Anterior cingulate cortex (tissue), 58 donors: ENCODE data around the gene OR10AG1.

Experiments
- DNase-seq, 58 donors: peaks; one replicate each; lab custom pipeline; 2025; lab: John Stamatoyannopoulos, UW

Gene OR10AG1

GRCh38 chr11:55969845-55970244 lies at the start of gene OR10AG1:
Gene OR10AG1 (minus strand): TSS chr11:55969945. CDS start chr11:55969907, 38 bp downstream.
- no peak for DNase-seq

- no peak for DNase-seq
Measured at GRCh38 chr11:56013805-56014204, 44.1 kb upstream of the OR10AG1 start.

DNA sequence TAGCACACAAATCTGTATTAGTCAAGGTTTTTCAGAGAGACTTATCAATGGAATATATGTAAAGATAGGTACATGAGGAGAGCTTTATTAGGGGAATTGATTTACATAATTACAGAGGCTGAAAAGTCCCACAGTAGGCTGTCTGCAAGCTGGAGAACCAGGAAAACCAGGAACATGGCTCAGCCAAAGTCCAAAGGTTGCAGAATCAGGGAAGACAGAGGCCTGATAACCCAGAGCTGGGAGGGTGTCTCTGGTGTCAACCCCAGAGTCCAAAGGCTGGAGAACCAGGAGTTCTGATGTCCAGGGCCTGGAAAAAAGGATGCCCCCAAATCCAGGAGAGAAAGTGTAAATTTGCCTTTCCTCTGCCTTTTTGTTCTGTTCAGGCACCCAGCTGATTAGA lies 41.0 kb upstream of the OR10AG1 start:
- DNase-seq = no peak

- DNase-seq = no peak
Measured at GRCh38 chr11:55994525-55994924, 24.8 kb upstream of the OR10AG1 start, which contains the start of gene OR5F1. Gene OR5F1 (minus strand): TSS chr11:55994625. CDS start chr11:55994625, 0 bp downstream.

DNA sequence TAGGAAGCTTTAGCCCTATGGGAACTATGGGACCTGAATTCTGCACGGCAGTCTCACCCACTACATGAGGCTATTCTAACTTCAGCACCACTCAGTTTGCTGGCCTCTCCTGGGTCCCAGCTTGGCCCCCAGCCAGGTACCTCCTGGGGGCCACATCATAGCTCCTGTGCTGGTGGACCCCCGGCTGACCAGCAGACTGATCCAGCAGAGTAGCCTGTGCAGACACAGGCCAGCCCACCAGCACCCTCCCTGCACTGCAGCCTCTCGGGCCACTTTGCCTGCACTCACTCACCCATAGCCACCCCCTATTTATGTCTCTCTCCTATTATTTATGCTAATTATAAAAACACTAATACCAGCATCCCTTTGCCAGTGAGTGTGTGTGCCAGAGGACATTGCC lies 1.2 kb upstream of the OR10AG1 start:
- DNase-seq = no peak

GRCh38 chr11:55967914-55968313 lies 1.8 kb downstream of the OR10AG1 start:
- no peak for DNase-seq

DNA sequence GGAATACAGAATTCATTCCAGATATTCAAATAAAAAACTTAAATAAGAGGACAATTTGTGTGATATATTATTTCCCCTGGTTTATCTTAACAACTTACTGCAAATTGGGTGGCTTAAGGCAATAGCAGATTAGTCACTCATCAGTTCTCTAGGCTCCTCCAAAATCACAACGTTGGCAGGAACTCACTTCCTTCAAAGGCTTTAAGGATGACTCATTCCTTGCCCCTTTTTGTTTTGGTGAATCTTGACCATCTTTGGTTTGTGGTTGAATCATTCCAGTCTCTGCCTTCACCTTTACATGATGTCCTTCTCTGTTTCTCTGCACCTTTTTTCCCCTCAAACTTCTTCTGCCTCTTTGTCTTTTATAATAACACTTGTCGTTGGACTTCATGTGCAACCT lies 3.4 kb downstream of the OR10AG1 start:
- DNase-seq = no peak

GRCh38 chr11:55956521-55956920 lies 13.2 kb downstream of the OR10AG1 start:
- DNase-seq = no peak

DNA sequence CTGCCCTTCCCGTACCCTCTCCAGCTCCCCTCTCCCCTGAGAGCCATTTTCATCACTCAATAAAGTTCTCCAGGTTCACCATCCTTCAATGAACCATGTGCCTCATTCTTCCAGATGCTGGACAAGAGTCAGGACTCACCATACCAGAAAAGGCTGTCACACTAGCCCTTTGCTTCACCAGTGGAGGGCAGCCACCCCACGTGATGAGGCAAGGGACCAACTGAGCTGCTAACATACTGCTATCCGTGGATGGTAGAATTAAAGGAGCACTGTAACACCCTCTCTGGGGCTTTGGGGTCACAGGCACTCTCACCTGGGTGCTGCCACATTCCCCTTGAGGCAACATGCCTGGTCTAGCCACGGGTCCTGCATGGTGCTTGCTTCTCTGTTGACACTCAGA lies 20.4 kb downstream of the OR10AG1 start:
- DNase-seq = no peak

DNA sequence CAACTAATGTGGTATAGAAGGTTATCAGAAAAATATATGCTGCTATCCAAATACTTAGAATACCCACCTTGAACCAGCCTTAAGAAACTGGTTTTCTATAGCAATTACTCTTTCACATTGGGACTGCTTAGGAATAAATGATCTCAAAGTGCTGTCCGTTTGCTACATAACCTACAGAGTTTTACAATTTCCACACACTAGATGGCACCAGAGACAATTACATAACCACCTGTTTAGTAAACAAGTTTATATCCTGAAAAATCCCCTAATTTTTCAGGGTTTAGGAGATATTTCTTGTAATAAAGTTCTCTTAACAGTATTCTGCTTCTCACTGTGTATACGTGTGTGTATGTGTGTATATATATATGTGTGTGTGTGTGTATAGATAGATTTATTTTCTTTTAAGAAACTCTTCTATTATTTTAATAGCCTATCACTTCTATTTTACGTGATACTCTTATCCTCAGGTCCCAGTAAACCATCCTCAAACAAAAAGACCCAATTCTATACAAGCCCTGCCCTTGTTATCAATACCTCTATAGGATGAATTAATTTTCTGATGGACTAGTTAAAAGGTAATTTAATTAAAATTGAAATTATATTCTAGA lies 26.9 kb downstream of the OR10AG1 start:
- peak in 2 of 58 donors; percentile 2 to 24 for DNase-seq

DNA sequence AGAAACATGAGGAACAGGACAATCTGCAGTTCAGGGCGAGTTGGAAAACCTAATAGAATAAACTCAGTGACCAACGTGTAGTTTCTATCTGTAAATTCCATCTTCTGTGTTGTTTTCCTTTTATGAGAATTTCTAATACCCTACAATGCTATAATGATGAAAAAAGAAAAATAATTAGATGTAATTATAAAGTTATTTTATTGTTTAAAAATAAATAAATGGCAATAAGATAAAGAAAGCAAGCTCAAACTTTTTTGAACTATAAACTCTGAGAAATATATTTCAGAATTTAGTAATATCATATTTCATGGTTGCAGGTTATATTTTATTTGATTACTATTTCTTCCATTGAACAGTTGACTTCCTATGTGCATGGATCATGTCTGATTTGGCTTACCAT lies 33.4 kb downstream of the OR10AG1 start, which contains the start of gene OR5I1:
Gene OR5I1, minus strand, starts transcription at position 101 of the 400 bp plus-strand sequence. Its CDS starts 0 bp downstream, at position 101.
- DNase-seq = no peak

DNA sequence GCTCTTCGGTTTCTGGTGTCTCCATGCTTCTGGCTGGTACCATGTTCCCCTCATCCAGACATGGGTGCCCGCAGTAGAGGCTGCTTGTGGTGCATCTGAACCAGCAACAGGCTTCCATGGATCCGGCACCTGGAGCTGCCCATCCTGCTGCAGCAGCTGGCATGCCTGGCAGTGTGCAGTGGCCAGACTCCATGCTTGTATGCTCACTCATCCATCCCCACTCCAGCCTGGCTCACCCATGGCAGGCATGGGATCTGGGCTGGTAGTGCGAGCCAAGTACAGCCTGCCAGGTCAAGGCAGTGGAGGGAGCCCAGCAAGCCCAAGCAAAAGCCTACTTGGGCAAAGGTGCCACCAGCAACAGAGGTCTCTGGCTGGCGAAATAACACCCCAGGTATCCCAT lies 49.2 kb downstream of the OR10AG1 start:
- DNase-seq = peak in 1 of 58 donors; percentile 2
